ENCODE data around the gene TRIM43B. TPM values are rescaled to one million over a fixed set of nuclear protein-coding genes. Genes with fewer than 3 reads are reported as not detected.
A peak's percentile ranks its signal among the peaks of the same experiment; 100 is the strongest.
"Not testable (repeated sequence)": the region's sequence is repeated elsewhere in the genome, so short reads cannot be mapped to it uniquely, and the experiment has no call there.

TRIM43B gene
- total RNA-seq, 1 experiment from 2014 or later = not detected

DNA sequence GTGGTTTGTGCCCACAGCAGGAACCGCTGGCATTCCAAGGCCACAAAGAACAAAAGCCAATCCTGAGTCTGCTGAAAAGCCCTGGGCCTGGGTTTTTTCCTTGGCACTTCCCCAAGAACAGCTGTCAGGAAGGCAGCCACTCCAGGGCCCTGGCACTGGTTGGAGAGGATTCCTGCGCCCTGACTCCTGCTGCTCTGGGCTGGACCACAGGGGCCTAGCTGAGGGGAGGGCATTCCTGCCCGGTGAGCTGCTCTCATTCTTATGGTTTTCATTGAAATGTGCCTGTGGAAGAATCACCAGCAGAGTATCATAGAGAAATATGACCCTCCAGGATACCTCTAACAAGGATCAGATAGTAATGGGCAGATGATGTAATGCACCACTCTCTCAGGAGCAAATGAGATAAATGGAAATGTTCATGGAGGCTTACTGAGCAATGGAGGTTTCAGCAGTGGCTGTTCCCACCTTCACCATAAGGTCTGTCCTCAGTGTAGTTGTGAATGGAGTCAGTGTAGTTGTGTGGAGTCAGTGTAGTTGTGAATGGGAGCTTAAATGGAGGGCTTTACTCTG is 50.0 kb downstream of the TRIM43B start:
- peak; percentile 89 for ATAC-seq
- Histone ChIP-seq H3K4me2 (ENCODE audit: low read length) (peak overlapping the region; percentile 42; the same call in 1 of the 2 replicates), H3K4me1 (ENCODE audit: control insufficient read depth in 1 of 2, insufficient read depth in 2 of 2, low read length in 2 of 2) (peaks cover 6 to 11% of the 10 kb centered on the region in 2 experiments), H3K27ac (ENCODE audit: low read depth, low read length) (peak overlapping the region; percentile 62; the same call in 1 of the 2 replicates)
- DNase-seq (ENCODE audit: low read depth, low spot score); POLR2A ChIA-PET; H3K36me3 ChIP-seq (ENCODE audit: control insufficient read depth in 1 of 2, insufficient read depth in 2 of 2, low read length in 2 of 2); RAD21 ChIA-PET (ENCODE audit: low non-redundant PET in 1 of 2, low total read pairs in 2 of 2, uncharacterized antibody in 2 of 2, unreplicated experiment in 2 of 2); H4K20me1 ChIP-seq (ENCODE audit: insufficient read depth); H3K27me3 ChIP-seq (ENCODE audit: insufficient read depth, low read length); H3K79me2 ChIP-seq (ENCODE audit: insufficient read depth, low read length); H3K9me2 ChIP-seq (ENCODE audit: insufficient read depth); H3K9me3 ChIP-seq (ENCODE audit: control insufficient read depth in 1 of 2, insufficient read depth in 1 of 2, low read depth in 1 of 2, low read length in 2 of 2); H3K4me3 ChIP-seq (replicated peaks in 1 of 2; ENCODE audit: low read depth in 1 of 2, low read length in 2 of 2); intact Hi-C loops (cut with micrococcal nuclease); BruUV-seq (replicated peaks); H3K9ac ChIP-seq (ENCODE audit: low read length); CTCF ChIA-PET; H2AFZ ChIP-seq (ENCODE audit: low read depth, low read length, poor library complexity, severe bottlenecking): not testable (repeated sequence)
- 0 out of 2 replicates have a peak, but pooled peaks have one; percentile 15 for TF ChIP-seq FOSL1 (IDR thresholded peaks at IDR 0.05; ENCODE audit: low read depth)
- 0 out of 2 replicates have a peak, but pooled peaks have one; percentile 21 for TF ChIP-seq JUND (IDR thresholded peaks at IDR 0.05)
- TF ChIP-seq SP1 (IDR thresholded peaks at IDR 0.05; ENCODE audit: low read depth) = peak; percentile 29

DNA sequence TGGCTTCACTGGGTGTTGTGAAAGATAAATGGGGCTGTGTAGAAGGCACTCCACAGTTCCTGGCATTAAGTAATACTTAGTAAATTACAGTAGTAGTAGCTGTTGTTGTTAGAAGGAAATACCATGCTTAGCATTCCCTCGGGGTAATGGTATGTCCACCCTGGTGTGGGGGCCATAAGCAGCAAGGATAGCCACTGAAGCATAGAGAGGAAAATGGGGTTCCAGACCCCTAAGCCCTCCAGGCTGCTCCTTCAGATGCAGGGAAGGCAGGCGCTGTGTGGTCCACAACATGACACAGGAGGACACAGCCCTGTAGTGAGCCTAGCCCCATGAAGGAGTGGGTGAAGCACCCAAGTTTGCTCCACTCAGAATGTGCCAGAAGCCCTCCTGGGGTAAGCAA is 50.6 kb downstream of the TRIM43B start:
- H4K20me1 ChIP-seq (ENCODE audit: insufficient read depth); intact Hi-C loops (cut with micrococcal nuclease); RAD21 ChIA-PET (ENCODE audit: low non-redundant PET in 1 of 2, low total read pairs in 2 of 2, uncharacterized antibody in 2 of 2, unreplicated experiment in 2 of 2); H3K9me3 ChIP-seq (ENCODE audit: control insufficient read depth in 1 of 2, insufficient read depth in 1 of 2, low read depth in 1 of 2, low read length in 2 of 2); H3K4me3 ChIP-seq (replicated peaks in 1 of 2; ENCODE audit: low read depth in 1 of 2, low read length in 2 of 2); H3K36me3 ChIP-seq (ENCODE audit: control insufficient read depth in 1 of 2, insufficient read depth in 2 of 2, low read length in 2 of 2); H3K27me3 ChIP-seq (ENCODE audit: insufficient read depth, low read length); CTCF ChIA-PET; DNase-seq (ENCODE audit: low read depth, low spot score); BruUV-seq (replicated peaks); H2AFZ ChIP-seq (ENCODE audit: low read depth, low read length, poor library complexity, severe bottlenecking); H3K9me2 ChIP-seq (ENCODE audit: insufficient read depth); H3K9ac ChIP-seq (ENCODE audit: low read length); POLR2A ChIA-PET; H3K79me2 ChIP-seq (ENCODE audit: insufficient read depth, low read length): not testable (repeated sequence)
- ATAC-seq = peak; percentile 34
- H3K4me2 ChIP-seq (ENCODE audit: low read length) = peak overlapping the region; percentile 35; the same call in 1 of the 2 replicates
- peak overlapping the region; percentile 73 for H3K27ac ChIP-seq (ENCODE audit: low read depth, low read length)
- peaks cover 6 to 11% of the 10 kb centered on the region in 2 experiments for H3K4me1 ChIP-seq (ENCODE audit: control insufficient read depth in 1 of 2, insufficient read depth in 2 of 2, low read length in 2 of 2)

DNA sequence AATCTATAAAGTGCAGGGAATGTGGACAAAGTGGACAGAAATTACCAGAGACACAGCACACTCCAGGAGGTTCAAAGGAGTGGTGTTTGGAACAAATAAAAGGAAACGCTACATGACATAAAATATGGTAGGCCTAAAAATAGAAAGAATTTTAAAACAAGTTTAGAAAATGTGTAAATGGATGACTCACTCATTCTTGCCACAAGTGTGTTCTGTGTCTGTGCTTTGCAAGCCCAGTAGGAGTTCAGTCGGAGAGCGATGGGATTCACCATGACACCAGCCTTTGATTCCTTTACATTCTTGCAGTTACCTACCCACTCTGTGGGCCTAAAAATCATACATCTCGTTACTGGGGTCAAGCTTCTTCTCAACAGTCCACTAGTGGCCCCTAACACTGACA is 51.2 kb downstream of the TRIM43B start:
- H3K9me3 ChIP-seq (ENCODE audit: control insufficient read depth in 1 of 2, insufficient read depth in 1 of 2, low read depth in 1 of 2, low read length in 2 of 2); CTCF ChIA-PET; H3K9me2 ChIP-seq (ENCODE audit: insufficient read depth); H3K4me3 ChIP-seq (replicated peaks in 1 of 2; ENCODE audit: low read depth in 1 of 2, low read length in 2 of 2); H3K36me3 ChIP-seq (ENCODE audit: control insufficient read depth in 1 of 2, insufficient read depth in 2 of 2, low read length in 2 of 2); RAD21 ChIA-PET (ENCODE audit: low non-redundant PET in 1 of 2, low total read pairs in 2 of 2, uncharacterized antibody in 2 of 2, unreplicated experiment in 2 of 2); H3K4me2 ChIP-seq (ENCODE audit: low read length); H3K27me3 ChIP-seq (ENCODE audit: insufficient read depth, low read length); H3K9ac ChIP-seq (ENCODE audit: low read length); H3K27ac ChIP-seq (ENCODE audit: low read depth, low read length); BruUV-seq (replicated peaks); DNase-seq (ENCODE audit: low read depth, low spot score); POLR2A ChIA-PET; intact Hi-C loops (cut with micrococcal nuclease); ATAC-seq; H2AFZ ChIP-seq (ENCODE audit: low read depth, low read length, poor library complexity, severe bottlenecking); H4K20me1 ChIP-seq (ENCODE audit: insufficient read depth); H3K79me2 ChIP-seq (ENCODE audit: insufficient read depth, low read length): not testable (repeated sequence)
- H3K4me1 ChIP-seq (ENCODE audit: control insufficient read depth in 1 of 2, insufficient read depth in 2 of 2, low read length in 2 of 2) = peaks cover 6 to 11% of the 10 kb centered on the region in 2 experiments

DNA sequence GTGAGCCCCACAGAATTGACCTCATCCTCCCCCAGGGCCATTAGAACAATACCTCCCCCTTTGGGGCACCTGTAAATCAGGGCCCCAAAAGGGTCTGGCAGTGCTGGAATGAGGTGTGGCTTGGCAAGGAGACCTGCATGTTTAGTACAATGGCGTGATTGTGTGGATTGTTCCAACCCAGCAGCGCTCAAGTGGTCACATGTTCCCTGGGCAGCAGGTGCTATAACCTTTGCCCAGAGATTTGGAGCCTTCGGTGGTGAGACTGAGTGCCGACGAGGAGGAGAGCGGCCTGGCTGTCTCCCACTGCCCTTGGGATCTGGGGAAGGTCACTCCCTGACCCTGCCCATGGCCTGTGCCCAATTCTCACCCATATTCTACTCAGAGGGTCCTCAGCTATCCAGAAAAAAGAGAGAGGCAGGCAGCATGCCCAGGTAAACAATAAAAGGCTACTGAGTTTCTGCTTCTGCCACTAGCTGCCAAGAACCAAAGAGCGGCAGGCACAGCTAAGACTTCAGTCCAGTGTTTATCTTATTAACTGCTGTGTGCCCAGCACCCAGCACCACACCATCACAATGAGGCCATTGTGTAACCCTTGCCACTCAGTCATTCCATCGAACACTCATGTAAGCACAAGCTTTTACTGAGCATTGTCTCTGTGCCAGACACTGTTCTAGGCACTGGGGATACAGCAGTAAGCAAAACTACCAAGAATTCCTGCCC is 54.6 kb downstream of the TRIM43B start:
- BruUV-seq (replicated peaks); H4K20me1 ChIP-seq (ENCODE audit: insufficient read depth); H3K4me3 ChIP-seq (replicated peaks in 1 of 2; ENCODE audit: low read depth in 1 of 2, low read length in 2 of 2); H3K4me2 ChIP-seq (ENCODE audit: low read length); POLR2A ChIA-PET; H3K9me3 ChIP-seq (ENCODE audit: control insufficient read depth in 1 of 2, insufficient read depth in 1 of 2, low read depth in 1 of 2, low read length in 2 of 2); RAD21 ChIA-PET (ENCODE audit: low non-redundant PET in 1 of 2, low total read pairs in 2 of 2, uncharacterized antibody in 2 of 2, unreplicated experiment in 2 of 2); H3K36me3 ChIP-seq (ENCODE audit: control insufficient read depth in 1 of 2, insufficient read depth in 2 of 2, low read length in 2 of 2); H3K9me2 ChIP-seq (ENCODE audit: insufficient read depth); CTCF ChIA-PET; H3K79me2 ChIP-seq (ENCODE audit: insufficient read depth, low read length); intact Hi-C loops (cut with micrococcal nuclease); H3K27me3 ChIP-seq (ENCODE audit: insufficient read depth, low read length); H3K9ac ChIP-seq (ENCODE audit: low read length); H3K27ac ChIP-seq (ENCODE audit: low read depth, low read length); DNase-seq (ENCODE audit: low read depth, low spot score); H2AFZ ChIP-seq (ENCODE audit: low read depth, low read length, poor library complexity, severe bottlenecking); ATAC-seq: not testable (repeated sequence)
- H3K4me1 ChIP-seq (ENCODE audit: control insufficient read depth in 1 of 2, insufficient read depth in 2 of 2, low read length in 2 of 2) = peaks cover 6 to 11% of the 10 kb centered on the region in 2 experiments

Measured in HCT116 (cell line).